Sigmoid colon (tissue), 7 donors: ENCODE results near the gene CADM2. TPM values are rescaled to one million over a fixed set of nuclear protein-coding genes. Genes with fewer than 3 reads are reported as not detected.

Experiments
- DNase-seq: peaks from one replicate; pipeline ENCODE4 v3.0.0-alpha.2; 2019
- H3K27ac ChIP-seq, 4 donors: fragments of 200-600 bp; sonication (generic); one replicate each; pipeline ENCODE4 v1.5.1; 2016 to 2019; ENCODE audit warnings: mild to moderate bottlenecking in 1 of 4
- H3K27me3 ChIP-seq, 3 donors: fragments of 200-600 bp; sonication (generic); one replicate each; pipeline ENCODE4 v1.5.1; 2019; ENCODE audit warnings: mild to moderate bottlenecking in 1 of 3
- H3K36me3 ChIP-seq, 4 donors: fragments of 200-600 bp; sonication (generic); one replicate each; pipeline ENCODE4 v1.5.1; 2016 to 2019
- H3K4me1 ChIP-seq, 4 donors: fragments of 200-600 bp; sonication (generic); one replicate each; pipeline ENCODE4 v1.5.1; 2017 to 2019
- H3K4me3 ChIP-seq, 4 donors: fragments of 200-600 bp; sonication (generic); one replicate each; pipeline ENCODE4 v1.5.1; 2017 to 2019; ENCODE audit warnings: mild to moderate bottlenecking in 2 of 4, moderate library complexity in 1 of 4
- H3K9me3 ChIP-seq, 4 donors: fragments of 200-600 bp in 3 of 4; sonication (generic) in 3 of 4; one replicate each; pipeline versions ENCODE4 v1.5.1 to v1.6.1; 2013 to 2019
- EP300 ChIP-seq, 4 donors: sonication (generic); formaldehyde crosslinking; IDR thresholded peaks; one replicate each; pipeline ENCODE4 v1.6.1; 2017; ENCODE audit warnings: antibody characterized with exemption in 4 of 4
- POLR2A ChIP-seq, 2 donors: fragments of 450-650 bp; IDR thresholded peaks; one replicate each; pipeline ENCODE4 v1.6.1; 2016; ENCODE audit warnings: antibody characterized with exemption in 2 of 2, mild to moderate bottlenecking in 2 of 2, moderate library complexity in 2 of 2
- POLR2AphosphoS5 ChIP-seq, 4 donors: sonication (generic); formaldehyde crosslinking; IDR thresholded peaks; one replicate each; pipeline ENCODE4 v1.6.1; 2017; ENCODE audit warnings: antibody characterized with exemption in 4 of 4
- WGBS, 2 donors: extraction: QIAGEN DNeasy Blood & Tissue Kit; methylation state at CpG; one replicate each; pipeline ENCODE4 v1.1.7; 2013; 5-methylcytosine and 5-hydroxymethylcytosine counted together
- intact Hi-C: fragments of 100-400 bp; cut with DNase I; formaldehyde crosslinking; loops from one replicate; pipeline ENCODE4 v1.15.1; 2023
- polyA plus RNA-seq, 3 donors: library from polyadenylated mRNA; stranded (reverse); fragments of 200-250 nt; gene quantifications; one replicate each; pipeline ENCODE4 v1.2.3, GENCODE V29; 2013
- total RNA-seq, 4 donors: library from RNA; depleted of rRNA; stranded (reverse); fragments of >200 nt; gene quantifications; one replicate each; pipeline ENCODE4 v1.1.0, GENCODE V29; 2016
- TF ChIP-seq, protein P1 (sequence below), 4 experiments: fragments of 450-650 bp in 3 of 4; fragments of 200-600 bp in 1 of 4; IDR thresholded peaks; one replicate each; pipeline ENCODE4 v1.5.1; 2016 to 2019; ENCODE audit warnings: antibody characterized with exemption in 4 of 4, mild to moderate bottlenecking in 3 of 4, moderate library complexity in 2 of 4
- donor health status: healthy with polysubstance abuse.
- donor health status: Bipolar disorder and iron deficiency.
- donor health status: healthy.

CADM2 gene
- total and polyA plus RNA-seq, 7 donors, result 0.46 to 22.8 (median 12.8) TPM

- no peaks in the 10 kb centered on the region for H3K4me1 ChIP-seq
- no peaks in the 10 kb centered on the region for H3K36me3 ChIP-seq
- TF ChIP-seq, protein P1, sequence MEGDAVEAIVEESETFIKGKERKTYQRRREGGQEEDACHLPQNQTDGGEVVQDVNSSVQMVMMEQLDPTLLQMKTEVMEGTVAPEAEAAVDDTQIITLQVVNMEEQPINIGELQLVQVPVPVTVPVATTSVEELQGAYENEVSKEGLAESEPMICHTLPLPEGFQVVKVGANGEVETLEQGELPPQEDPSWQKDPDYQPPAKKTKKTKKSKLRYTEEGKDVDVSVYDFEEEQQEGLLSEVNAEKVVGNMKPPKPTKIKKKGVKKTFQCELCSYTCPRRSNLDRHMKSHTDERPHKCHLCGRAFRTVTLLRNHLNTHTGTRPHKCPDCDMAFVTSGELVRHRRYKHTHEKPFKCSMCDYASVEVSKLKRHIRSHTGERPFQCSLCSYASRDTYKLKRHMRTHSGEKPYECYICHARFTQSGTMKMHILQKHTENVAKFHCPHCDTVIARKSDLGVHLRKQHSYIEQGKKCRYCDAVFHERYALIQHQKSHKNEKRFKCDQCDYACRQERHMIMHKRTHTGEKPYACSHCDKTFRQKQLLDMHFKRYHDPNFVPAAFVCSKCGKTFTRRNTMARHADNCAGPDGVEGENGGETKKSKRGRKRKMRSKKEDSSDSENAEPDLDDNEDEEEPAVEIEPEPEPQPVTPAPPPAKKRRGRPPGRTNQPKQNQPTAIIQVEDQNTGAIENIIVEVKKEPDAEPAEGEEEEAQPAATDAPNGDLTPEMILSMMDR (IDR thresholded peaks at IDR 0.05), result no peak
- TF ChIP-seq POLR2AphosphoS5 (IDR thresholded peaks at IDR 0.05) (no peak), POLR2A (IDR thresholded peaks at IDR 0.05) (no peak), EP300 (IDR thresholded peaks at IDR 0.05) (no peak)
- H3K9me3 ChIP-seq, result no peaks in the 10 kb centered on the region
- WGBS, 2 donors, result 29 to 56% methylated on average over 7 of the region's 7 CpGs
- no peak for DNase-seq
- intact Hi-C loops, result no loop called here
- no peak overlapping the region for H3K27ac ChIP-seq
- no peaks in the 10 kb centered on the region for H3K27me3 ChIP-seq
- H3K4me3 ChIP-seq, result no peak overlapping the region
Measured at GRCh38 chr3:85007195-85008094, 48.7 kb downstream of the CADM2 start.

- H3K4me1 ChIP-seq, result no peaks in the 10 kb centered on the region
- TF ChIP-seq POLR2A (IDR thresholded peaks at IDR 0.05) (no peak), POLR2AphosphoS5 (IDR thresholded peaks at IDR 0.05) (no peak), EP300 (IDR thresholded peaks at IDR 0.05) (no peak)
- TF ChIP-seq, protein P1 (IDR thresholded peaks at IDR 0.05), result no peak
- WGBS, 2 donors, result 54 to 74% methylated on average over 5 of the region's 5 CpGs
- intact Hi-C loops, result no loop called here
- no peaks in the 10 kb centered on the region for H3K9me3 ChIP-seq
- H3K27me3 ChIP-seq, result no peaks in the 10 kb centered on the region
- no peak overlapping the region for H3K27ac ChIP-seq
- no peak for DNase-seq
- no peak overlapping the region for H3K4me3 ChIP-seq
- no peaks in the 10 kb centered on the region for H3K36me3 ChIP-seq
Measured at GRCh38 chr3:85020828-85021227, 62.0 kb downstream of the CADM2 start.

GRCh38 chr3:85030052-85030451 lies 71.3 kb downstream of the CADM2 start:
- 74 to 76% methylated on average over 7 of the region's 7 CpGs for WGBS, 2 donors
- Histone ChIP-seq H3K27ac (no peak overlapping the region), H3K36me3 (no peaks in the 10 kb centered on the region), H3K4me3 (no peak overlapping the region), H3K4me1 (no peaks in the 10 kb centered on the region), H3K27me3 (no peaks in the 10 kb centered on the region), H3K9me3 (no peaks in the 10 kb centered on the region)
- TF ChIP-seq, protein P1 (IDR thresholded peaks at IDR 0.05), result no peak
- TF ChIP-seq EP300 (IDR thresholded peaks at IDR 0.05) (no peak), POLR2A (IDR thresholded peaks at IDR 0.05) (no peak)
- no peak for DNase-seq
- intact Hi-C loops, result no loop called here

- WGBS, 2 donors, result 69 to 82% methylated on average over 2 of the region's 2 CpGs
- intact Hi-C loops, result no loop called here
- H3K4me3 ChIP-seq, result no peak overlapping the region
- H3K4me1 ChIP-seq, result no peaks in the 10 kb centered on the region
- no peaks in the 10 kb centered on the region for H3K27me3 ChIP-seq
- H3K9me3 ChIP-seq, result no peaks in the 10 kb centered on the region
- H3K27ac ChIP-seq, result no peak overlapping the region
- TF ChIP-seq, protein P1 (IDR thresholded peaks at IDR 0.05), result no peak
- TF ChIP-seq EP300 (IDR thresholded peaks at IDR 0.05) (no peak), POLR2A (IDR thresholded peaks at IDR 0.05) (no peak), POLR2AphosphoS5 (IDR thresholded peaks at IDR 0.05) (no peak)
- no peaks in the 10 kb centered on the region for H3K36me3 ChIP-seq
- DNase-seq, result no peak
Measured at GRCh38 chr3:85037203-85037602, 78.4 kb downstream of the CADM2 start.
